A673 (cell line): Measurements from ENCODE around the gene CHRNG. TPM values are rescaled to one million over a fixed set of nuclear protein-coding genes. Genes with fewer than 3 reads are reported as not detected.

Experiments used
- BruUV-seq: library from RNA; stranded (reverse); fragments of 400-500 nt; replicated peaks from 2 replicates; lab custom pipeline; 2021; lab: Mats Ljungman, UMichigan
- CTCF ChIA-PET: fragments of 300-600 bp; sonication (Branson Sonifier 250); formaldehyde crosslinking; loops from one replicate; lab custom pipeline; 2022; ENCODE audit warnings: antibody characterized with exemption; lab: Charles Lee
- POLR2A ChIA-PET: fragments of 300-600 bp; sonication (Branson Sonifier 250); formaldehyde crosslinking; loops from one replicate; lab custom pipeline; 2022; ENCODE audit warnings: antibody characterized with exemption; ENCODE audit not compliant: low non-redundant PET; lab: Charles Lee
- DNase-seq: peaks from one replicate; pipeline ENCODE4 v3.0.0-alpha.2; 2015; ENCODE audit warnings: low spot score
- H3K27ac ChIP-seq: fragments of 200-600 bp; sonication (generic); 2 replicates; pipeline ENCODE4 v1.5.1; 2016; ENCODE audit warnings: mixed run types, low read depth, mild to moderate bottlenecking, mixed read lengths, antibody characterized with exemption, low read length; ENCODE audit not compliant: poor library complexity, severe bottlenecking
- H3K27me3 ChIP-seq: fragments of 200-600 bp; sonication (generic); replicated peaks from 2 replicates; pipeline ENCODE4 v1.6.1; 2017; ENCODE audit warnings: mixed run types, low read depth, mild to moderate bottlenecking, mixed read lengths, antibody characterized with exemption, low read length; ENCODE audit not compliant: insufficient read depth, poor library complexity
- H3K36me3 ChIP-seq: fragments of 200-600 bp; sonication (generic); 2 replicates; pipeline ENCODE4 v1.6.1; 2016; ENCODE audit warnings: mixed run types, mild to moderate bottlenecking, mixed read lengths, antibody characterized with exemption, low read length; ENCODE audit not compliant: insufficient read depth, poor library complexity, severe bottlenecking
- H3K4me1 ChIP-seq: fragments of 200-600 bp; sonication (generic); 2 replicates; pipeline ENCODE4 v1.6.1; 2017; ENCODE audit warnings: mixed run types, mild to moderate bottlenecking, mixed read lengths, antibody characterized with exemption, low read length; ENCODE audit not compliant: insufficient read depth, poor library complexity, severe bottlenecking
- H3K4me3 ChIP-seq: fragments of 200-600 bp; sonication (generic); 2 replicates; pipeline ENCODE4 v1.5.1; 2016; ENCODE audit warnings: low read depth, mixed run types, mild to moderate bottlenecking, mixed read lengths, low read length; ENCODE audit not compliant: poor library complexity, severe bottlenecking
- H3K9me3 ChIP-seq: fragments of 200-600 bp; sonication (generic); 2 replicates; pipeline ENCODE4 v1.6.1; 2016; ENCODE audit warnings: mixed run types, low read depth, mild to moderate bottlenecking, mixed read lengths, antibody characterized with exemption, low read length; ENCODE audit not compliant: poor library complexity, severe bottlenecking
- EZH2 ChIP-seq: fragments of 200-600 bp; sonication (generic); IDR thresholded peaks from 2 replicates; pipeline ENCODE4 v1.6.1; 2017; ENCODE audit warnings: borderline replicate concordance, low read depth, mild to moderate bottlenecking, mixed read lengths, antibody characterized with exemption, low read length; ENCODE audit not compliant: poor library complexity, severe bottlenecking
- intact Hi-C: fragments of 100-400 bp; cut with micrococcal nuclease; formaldehyde crosslinking; loops from one replicate; pipeline ENCODE4 v1.10.0; 2022; ENCODE audit not compliant: unreplicated experiment
- total RNA-seq: library from RNA; stranded (reverse); gene quantifications from 2 replicates; pipeline ENCODE4 v1.2.3, GENCODE V29; 2021
- TF ChIP-seq, protein P1 (sequence below): fragments of 300-800, 200-600 bp; sonication (generic); conservative IDR thresholded peaks from 2 replicates; pipeline ENCODE4 v1.5.1; 2017; ENCODE audit warnings: low read depth, mild to moderate bottlenecking, antibody characterized with exemption, low read length, moderate library complexity, mixed read lengths

CHRNG gene
- total RNA-seq, 1 experiment from 2014 or later: not detected

DNA sequence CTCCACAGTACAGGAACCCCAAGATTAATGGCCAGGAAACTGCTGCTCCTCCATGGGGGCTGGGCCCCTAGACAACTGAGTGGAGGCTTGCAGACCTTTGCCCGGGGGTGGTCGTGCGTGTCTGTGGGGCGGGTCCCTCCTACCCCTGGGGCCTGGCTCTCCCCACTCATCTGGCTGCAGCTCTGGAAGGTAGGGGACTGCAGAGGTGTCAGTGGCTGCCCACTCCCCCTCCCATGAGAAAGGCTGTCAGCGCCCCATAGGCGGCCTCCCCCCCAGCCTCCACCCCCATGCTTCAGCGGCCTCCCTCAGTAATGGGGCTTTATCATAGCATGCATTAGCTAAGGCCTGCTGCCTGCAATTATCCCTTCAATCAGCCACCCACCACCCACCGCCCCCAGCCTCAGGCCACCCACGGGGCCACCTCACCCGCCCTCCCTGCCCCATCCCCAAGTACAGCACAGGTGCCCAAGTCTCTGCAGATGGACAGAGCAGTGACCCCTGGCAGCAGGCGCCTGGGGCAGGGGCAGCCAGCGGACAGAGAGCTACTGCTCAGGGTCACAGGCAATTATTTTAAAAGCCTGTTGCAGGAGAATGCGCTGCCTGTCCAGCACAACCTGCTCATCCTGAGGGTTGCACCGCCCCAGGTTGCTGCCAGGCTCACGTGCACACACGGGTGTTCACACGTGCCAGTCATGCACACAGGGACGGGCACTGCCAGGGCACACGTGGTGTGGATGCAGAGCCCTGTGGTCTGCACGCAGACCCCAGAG, 42.8 kb upstream of the CHRNG start:
- Histone ChIP-seq H3K4me1 (peaks cover under 1% of the 10 kb centered on the region), H3K27ac (no peak overlapping the region), H3K9me3 (no peaks in the 10 kb centered on the region), H3K4me3 (no peak overlapping the region), H3K27me3 (no peaks in the 10 kb centered on the region), H3K36me3 (no peaks in the 10 kb centered on the region)
- intact Hi-C loops: no loop called here
- ChIA-PET CTCF (no interaction called here), POLR2A (no interaction called here)
- no peak for DNase-seq
- TF ChIP-seq EZH2: no peak
- TF ChIP-seq, protein P1, sequence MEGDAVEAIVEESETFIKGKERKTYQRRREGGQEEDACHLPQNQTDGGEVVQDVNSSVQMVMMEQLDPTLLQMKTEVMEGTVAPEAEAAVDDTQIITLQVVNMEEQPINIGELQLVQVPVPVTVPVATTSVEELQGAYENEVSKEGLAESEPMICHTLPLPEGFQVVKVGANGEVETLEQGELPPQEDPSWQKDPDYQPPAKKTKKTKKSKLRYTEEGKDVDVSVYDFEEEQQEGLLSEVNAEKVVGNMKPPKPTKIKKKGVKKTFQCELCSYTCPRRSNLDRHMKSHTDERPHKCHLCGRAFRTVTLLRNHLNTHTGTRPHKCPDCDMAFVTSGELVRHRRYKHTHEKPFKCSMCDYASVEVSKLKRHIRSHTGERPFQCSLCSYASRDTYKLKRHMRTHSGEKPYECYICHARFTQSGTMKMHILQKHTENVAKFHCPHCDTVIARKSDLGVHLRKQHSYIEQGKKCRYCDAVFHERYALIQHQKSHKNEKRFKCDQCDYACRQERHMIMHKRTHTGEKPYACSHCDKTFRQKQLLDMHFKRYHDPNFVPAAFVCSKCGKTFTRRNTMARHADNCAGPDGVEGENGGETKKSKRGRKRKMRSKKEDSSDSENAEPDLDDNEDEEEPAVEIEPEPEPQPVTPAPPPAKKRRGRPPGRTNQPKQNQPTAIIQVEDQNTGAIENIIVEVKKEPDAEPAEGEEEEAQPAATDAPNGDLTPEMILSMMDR: no peak
- BruUV-seq: no TSS peak

DNA sequence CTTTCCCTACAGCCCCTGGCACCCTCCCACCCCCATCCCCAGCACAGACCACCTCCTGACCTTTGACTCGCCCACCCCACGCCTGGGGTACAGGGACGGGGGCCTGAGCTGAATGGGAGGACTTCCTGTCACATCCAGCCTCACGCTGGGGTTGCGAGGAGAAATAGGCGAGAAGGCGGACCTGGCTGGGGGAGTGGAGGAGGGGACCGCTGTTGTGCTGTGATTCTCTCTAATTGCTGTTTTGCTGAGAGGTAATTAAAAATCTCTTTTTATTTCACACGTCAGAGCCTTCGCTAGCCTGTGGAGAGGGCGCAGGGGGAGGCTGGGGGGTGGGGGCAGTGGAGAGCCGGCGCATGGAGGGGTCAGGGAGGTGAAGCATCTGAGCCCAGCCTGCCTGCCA, 42.1 kb upstream of the CHRNG start:
- CTCF ChIA-PET: no interaction called here

DNA sequence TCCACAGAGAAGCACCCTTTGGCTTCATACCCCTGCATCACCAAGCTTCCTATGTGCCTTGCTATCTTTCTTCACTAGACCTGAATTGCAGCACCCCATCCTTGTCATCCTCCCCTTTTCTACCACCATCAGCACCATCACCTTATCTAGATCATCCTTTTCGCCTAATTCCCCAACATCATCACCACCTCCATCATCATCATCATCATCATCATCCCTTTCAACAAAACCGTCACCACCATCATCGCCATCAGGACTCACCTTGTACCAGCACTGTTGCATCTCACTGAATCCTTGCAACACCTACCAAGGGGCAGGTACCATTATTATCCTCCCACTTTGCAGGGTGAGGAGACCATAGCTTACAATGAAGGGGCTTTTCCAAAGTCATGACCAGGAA, 41.0 kb upstream of the CHRNG start:
- CTCF ChIA-PET: no interaction called here
- POLR2A ChIA-PET: no interaction called here
- H3K4me1 ChIP-seq: peaks cover 8% of the 10 kb centered on the region

More for the DNA sequence above, 42.1 kb upstream of the CHRNG start:
- no peak for TF ChIP-seq EZH2
- TF ChIP-seq, protein P1: no peak
- Histone ChIP-seq H3K27ac (no peak overlapping the region), H3K4me1 (peaks cover 6% of the 10 kb centered on the region), H3K27me3 (no peaks in the 10 kb centered on the region), H3K36me3 (no peaks in the 10 kb centered on the region), H3K9me3 (no peaks in the 10 kb centered on the region), H3K4me3 (no peak overlapping the region)
- intact Hi-C loops: no loop called here
- POLR2A ChIA-PET: no interaction called here
- DNase-seq: no peak
- BruUV-seq: no TSS peak

More for the DNA sequence above, 41.0 kb upstream of the CHRNG start:
- Histone ChIP-seq H3K4me3 (no peak overlapping the region), H3K27ac (no peak overlapping the region), H3K9me3 (no peaks in the 10 kb centered on the region), H3K27me3 (peaks cover 3% of the 10 kb centered on the region), H3K36me3 (no peaks in the 10 kb centered on the region)
- no peak for DNase-seq
- intact Hi-C loops: no loop called here
- TF ChIP-seq, protein P1: no peak
- TF ChIP-seq EZH2: no peak
- no TSS peak for BruUV-seq
